GM19351 (cell line): Measurements from ENCODE around the gene MAPK10.

Experiments
- ATAC-seq: cut with Tn5 transposase; IDR thresholded peaks from one replicate; pipeline ENCODE4 v1.9.1; 2021; ENCODE audit warnings: mild to moderate bottlenecking, moderate library complexity; ENCODE audit not compliant: unreplicated experiment

MAPK10 gene

DNA sequence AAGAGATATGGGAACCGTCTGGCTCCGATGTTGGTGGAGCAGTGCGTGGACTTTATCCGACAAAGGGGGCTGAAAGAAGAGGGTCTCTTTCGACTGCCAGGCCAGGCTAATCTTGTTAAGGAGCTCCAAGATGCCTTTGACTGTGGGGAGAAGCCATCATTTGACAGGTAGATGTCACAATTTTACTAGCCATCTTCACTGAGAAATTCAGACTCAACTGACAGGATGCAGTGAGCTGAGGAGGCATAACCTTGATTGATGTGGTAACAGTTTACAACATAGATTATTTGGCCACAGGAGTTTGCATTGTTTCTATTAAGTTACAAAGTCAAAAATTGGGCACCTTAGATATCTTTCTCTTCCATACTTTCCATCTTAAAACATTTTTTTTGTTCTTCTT is 417.7 kb downstream of the MAPK10 start:
- ATAC-seq, result no peak

DNA sequence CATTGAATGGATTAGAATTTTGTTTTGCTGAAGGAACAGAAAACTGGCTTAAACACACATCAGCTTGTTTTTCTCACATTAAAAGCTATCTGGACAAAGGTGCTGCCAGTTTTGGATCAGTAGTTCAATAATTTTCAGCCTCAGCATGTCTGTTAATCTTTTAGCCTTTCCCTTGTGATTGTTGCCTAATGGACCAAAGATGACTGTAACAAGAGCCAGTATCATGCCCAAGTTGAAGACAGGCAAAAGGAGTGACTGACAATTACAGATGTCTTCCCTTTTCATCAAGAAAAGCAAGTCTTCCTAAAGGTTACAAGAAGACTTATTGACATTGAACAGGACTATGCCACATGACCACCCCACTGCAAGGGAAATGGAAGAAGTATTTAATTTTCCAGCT is 419.7 kb downstream of the MAPK10 start:
- no peak for ATAC-seq
